GM19025 (cell line): ENCODE measurements around the gene CDPF1.
"Not testable (repeated sequence)": the region's sequence is repeated elsewhere in the genome, so short reads cannot be mapped to it uniquely, and the experiment has no call there.

Experiments
- ATAC-seq: cut with Tn5 transposase; IDR thresholded peaks from one replicate; pipeline ENCODE4 v1.9.1; 2021; ENCODE audit warnings: mild to moderate bottlenecking, low read depth, moderate library complexity; ENCODE audit not compliant: unreplicated experiment

CDPF1 gene

DNA sequence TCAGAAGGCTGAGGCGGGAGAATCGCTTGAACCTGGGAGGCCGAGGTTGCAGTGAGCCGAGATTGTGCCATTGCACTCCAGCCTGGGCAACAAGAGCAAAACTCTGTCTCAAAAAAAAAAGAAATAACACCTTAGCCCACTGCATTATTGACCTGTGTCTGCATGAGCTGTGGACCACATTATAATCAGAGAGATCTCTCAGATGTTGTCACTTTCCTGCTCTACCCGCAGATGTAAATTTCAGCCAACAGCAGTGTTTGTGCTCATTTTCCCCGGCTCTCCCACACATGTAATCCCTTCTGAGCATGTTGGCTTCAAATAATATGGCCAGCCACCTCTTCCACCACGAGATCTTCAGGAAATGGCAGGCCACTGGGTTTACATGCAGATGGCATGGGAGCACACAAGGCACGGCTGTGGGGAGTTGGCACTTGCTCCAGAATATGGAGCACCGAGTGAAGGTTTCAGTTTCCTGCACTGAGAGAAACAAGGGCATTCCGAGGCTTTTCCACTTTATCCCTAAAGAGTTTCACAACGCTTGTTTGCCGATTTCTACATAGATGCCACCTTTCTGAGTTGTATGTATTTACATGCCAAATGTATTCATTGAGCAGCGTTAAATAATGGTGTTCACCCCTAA, 19.7 kb downstream of the CDPF1 start:
- no peak for ATAC-seq

DNA sequence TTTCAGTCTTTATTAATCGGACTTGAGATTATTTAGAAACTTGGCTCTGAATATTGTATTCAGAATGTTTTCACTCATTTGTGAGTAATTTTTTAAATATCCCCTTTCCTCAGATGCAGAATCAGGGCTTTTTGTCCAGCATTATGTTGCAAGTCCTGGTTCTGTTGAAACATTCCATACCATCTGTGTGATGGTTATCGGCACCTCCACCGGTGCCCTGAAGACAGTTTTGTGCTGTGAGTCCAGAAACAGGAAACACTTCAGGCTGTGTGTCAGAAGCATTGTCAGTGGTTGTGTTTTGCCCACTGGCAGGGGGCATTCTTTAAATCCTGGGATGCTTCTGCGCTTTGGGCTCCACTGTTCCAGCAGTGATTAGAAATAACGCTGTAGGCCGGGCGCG, 20.4 kb downstream of the CDPF1 start:
- no peak for ATAC-seq

DNA sequence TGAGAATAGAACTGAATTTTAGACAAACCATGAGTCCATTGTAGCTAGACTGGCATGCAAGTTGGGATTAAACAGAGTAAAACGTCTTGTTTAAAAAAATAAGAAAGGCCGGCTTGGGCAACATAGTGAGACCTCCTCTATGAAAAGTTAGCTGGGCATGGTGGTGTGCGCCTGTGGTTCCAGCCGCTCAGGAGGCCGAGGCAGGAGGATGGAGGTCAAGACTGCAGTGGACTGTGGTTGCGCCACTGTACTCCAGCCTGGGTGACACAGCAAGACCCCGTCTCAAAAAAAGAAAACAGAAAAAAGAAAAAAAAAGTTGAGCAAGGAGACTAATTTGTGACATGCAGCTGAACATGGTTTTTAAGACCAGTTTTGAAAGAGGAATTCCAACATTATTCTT, 23.5 kb downstream of the CDPF1 start:
- no peak for ATAC-seq

DNA sequence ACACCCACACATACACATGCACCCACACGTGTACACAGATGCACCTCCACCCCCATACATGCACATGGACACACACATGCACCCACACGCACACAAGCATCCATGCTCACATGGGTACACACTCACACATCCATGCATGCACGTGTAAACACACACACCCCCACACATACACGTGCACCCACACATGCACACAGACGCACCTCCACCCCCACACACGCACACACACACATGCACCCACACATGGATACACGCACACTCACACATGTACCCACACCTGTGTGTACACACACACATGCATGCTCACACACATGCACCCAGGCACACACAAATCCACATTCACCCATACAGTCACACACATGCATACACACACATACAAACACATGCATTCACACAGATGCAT, 24.5 kb downstream of the CDPF1 start:
- no peak for ATAC-seq

DNA sequence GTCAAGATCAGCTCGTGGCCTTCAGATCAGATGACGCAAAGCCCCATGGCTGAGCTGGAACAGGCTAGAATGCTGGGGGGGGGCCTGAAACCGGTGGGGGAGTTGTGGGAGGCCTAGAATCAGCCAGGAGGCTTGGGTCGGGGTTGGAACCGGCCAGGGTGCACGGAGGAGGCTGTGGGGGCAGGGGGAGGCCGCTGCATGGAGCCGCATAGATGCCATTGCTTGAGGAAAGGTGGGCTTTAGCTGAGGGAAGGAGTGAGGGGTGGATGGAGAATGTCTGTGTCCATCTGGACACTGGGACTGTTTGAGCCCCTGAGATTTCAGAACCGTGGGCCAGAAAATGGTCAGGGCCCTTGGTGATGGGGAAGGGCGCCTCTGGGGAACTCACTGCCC, 25.2 kb downstream of the CDPF1 start:
- no peak for ATAC-seq

DNA sequence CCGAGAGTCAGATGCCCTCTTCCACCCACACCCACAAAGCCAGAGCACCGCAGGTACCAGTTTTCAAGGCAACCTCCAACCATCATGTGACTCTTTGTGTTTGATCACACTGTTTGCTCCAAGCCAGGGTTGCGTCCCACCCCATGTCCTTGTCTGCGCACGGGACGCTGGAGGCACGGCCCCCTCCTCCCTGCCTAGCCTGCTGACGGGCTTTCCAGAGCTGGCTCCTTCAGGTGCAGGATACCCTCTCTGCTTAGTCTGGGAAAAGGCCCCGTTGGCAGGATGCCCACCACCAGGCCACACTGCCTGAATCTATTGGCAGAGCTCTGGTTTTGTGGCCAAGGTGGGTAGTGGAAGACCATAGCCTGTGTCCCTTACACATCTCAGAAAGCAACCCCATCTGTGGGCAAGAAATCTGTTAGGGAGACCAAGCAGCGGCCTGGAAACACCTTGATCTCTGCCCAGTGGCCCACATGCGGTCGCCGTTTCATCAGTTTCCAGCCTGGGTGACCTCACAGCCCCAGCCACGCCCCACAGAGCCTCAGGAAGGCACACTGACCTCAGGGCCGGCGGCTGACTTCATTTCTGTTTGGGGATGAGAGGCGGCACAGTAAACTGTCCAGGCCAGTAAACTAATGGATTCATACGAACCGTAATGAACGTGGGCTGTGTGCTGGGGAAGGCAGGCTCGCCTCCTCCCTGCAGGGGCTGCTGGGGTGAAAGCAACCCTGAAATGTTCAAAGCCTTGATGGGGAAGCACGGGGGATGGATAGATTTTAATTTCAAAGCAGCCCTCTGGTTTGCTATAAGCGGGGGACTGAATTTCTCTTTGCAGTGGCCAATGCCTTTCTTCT, 25.8 kb downstream of the CDPF1 start:
- ATAC-seq = no peak

DNA sequence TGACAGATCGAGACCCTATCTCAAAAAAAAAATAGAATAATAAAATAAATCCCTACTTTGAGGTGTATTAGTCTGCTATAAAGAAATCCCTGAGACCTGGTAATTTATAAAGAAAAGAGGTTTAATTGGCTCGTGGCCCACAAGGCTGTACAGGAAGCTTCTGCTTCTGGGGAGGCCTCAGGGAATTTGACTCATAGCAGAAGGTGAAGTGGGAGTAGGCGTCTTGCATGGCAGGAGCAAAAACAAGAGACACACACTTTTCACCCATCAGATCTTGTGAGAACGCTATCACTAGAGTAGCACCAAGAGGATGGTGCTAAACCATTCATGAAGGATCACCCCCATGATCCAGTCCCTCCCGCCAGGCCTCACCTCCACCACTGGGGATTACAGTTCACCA, 29.2 kb downstream of the CDPF1 start:
- no peak for ATAC-seq

DNA sequence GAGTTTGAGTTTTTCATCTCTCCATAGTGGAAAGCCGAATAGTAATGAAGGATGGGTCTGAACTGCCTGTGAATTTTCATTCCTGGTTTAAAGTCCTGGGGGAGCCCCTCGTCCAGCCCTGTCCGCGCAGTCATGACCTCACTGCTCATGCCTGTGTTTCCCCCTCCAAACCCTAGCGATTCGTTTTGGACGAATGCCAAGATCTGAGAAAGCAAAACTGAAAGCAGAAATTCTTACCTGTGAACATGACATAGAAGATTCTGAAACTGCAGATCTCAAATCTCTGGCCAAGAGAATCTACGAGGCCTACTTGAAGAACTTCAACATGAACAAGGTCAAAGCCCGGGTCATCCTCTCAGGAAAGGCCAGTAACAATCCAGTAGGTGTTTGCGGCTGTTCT, 30.5 kb downstream of the CDPF1 start:
- ATAC-seq = no peak

DNA sequence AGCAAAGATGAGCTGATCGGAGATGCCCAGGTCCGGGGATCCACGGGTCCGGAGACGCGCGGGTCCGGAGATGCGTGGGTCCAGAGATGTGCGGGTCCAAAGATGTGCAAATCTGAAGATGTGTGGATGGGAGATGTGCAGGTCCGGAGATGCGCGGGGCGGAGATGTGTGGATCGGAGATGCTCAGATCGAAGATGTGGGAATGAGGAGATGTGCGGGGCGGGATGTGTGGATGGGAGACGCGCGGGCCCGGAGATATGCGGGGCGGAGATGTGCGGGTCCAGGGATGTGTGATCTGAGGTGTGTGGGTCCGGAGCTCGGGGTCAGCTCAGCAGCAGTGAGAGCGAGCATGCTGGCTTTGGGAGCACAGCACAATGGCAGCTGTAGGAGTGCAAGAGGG, 35.5 kb downstream of the CDPF1 start:
- no peak for ATAC-seq

DNA sequence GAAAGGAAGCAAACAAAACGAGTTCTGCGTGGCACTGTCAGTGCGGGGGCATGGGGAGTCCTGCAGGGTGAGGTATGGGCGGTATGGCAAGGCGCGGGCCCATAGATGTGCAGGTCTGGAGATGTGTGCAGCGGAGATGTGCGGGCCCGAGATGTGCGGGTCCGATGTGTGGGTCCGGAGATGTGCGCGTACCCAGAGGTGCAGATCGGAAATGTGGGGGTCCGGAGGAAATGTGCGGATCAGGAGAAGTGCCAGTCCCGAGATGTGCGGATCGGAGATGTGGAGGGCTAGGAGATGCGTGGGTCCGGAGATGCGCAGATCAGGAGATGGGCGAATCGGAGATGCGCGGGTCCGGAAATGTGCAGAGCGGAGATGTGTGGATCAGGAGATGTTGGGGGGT, 35.9 kb downstream of the CDPF1 start:
- no peak for ATAC-seq

DNA sequence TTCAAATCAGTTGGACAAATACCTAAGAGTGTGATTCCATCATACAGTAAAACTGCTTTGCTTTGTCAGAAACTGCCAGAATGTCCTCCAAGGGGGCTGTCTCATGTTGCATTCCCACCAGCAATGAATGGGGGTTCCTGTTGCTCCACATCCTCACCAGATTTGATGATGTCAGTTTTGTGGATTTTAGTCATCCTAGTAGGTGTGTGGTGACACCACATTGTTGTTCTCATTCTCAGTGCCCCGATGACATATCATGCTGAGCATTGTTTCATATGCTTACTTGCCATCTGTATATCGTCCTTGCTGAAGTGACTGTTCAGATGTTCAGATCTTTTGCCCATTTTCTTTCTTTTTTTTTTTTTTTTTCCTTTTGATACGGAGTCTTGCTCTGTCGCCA, 37.0 kb downstream of the CDPF1 start:
- ATAC-seq = no peak

DNA sequence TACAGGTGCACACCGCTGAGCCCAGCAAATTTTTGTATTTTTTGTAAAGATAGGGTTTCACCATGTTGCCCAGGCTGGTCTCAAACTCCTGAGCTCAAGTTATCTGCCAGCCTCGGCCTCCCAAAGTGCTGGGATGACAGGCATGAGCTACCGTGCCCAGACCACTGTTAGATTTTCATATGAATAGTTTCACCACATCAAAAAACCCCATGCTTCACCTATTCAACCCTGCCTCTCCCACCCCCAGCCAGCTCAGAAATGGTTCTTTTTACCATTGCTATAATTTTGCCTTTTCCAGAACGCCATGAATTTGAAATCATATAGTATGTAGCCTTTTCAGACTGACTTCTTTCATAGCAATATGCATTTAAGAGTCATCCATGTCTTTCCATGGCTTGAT, 37.9 kb downstream of the CDPF1 start:
- no peak for ATAC-seq

DNA sequence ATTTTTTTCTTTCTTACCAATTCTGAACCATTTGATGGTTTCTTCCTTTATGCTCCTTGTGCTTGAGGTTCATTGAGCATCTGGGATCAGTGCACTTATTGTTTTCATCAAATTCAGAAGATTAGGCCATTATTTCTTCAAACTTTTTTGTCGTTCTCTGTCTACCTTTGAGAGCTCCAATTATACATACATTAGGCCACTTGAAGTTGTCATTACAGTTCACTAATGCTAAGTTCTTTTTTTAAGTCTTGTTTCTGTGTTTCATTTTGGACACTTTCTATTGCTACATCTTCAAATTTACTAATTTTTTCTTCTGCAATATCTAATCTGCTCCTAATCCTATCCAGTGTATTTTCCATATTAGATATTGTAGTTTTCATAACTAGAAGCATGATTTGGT, 40.8 kb downstream of the CDPF1 start:
- no peak for ATAC-seq

DNA sequence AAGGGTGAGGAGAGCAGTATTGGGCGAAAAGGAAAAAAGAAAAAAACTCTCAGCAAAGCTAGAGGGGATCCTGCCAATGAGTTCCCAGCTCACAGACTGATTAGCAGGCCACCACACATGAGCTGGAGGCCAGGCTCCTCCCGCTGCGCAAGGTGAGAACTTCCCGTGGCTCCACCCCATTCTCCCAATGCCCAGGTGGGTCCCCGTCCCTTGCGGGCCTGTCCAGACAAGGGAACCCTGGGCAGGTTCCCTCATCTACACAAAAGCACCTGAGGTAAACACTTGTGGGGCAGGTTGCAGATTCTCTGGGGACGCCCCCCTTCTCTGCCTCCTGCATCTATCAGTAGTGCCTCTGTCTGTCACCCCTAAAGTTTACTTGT, 46.5 kb downstream of the CDPF1 start:
- ATAC-seq = no peak

DNA sequence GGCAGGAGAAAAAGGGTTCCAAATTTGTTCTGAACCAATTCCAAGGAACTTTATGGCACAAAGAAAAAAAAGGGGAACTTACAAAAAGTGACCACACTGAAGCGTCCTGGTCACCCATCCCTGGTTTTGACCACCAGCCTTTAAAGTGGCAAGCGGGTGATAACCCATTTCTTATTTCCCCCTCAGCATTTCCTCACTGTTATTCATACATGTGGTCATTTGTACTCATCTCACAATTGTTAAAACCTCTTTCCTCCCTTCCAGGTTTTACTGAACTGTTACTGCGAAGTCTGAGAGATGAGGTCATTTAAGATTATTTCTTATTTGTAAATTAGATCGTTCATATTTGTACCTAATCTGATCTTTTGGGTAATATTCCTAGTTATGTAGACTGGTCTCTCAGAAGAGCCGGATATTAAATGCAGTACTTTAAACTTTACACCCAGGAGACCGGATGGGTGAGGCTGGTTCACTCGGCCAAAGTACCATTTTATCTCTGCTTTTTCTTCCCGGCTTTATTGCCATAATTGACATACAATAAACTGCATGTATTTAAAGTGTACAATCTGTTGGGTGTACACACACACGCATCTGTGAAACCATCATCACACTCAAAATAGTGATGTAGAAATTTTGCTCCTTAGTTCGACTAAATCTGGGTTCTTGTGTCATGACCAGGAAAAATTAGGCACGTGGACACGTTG, 47.0 kb downstream of the CDPF1 start:
- ATAC-seq = no peak

DNA sequence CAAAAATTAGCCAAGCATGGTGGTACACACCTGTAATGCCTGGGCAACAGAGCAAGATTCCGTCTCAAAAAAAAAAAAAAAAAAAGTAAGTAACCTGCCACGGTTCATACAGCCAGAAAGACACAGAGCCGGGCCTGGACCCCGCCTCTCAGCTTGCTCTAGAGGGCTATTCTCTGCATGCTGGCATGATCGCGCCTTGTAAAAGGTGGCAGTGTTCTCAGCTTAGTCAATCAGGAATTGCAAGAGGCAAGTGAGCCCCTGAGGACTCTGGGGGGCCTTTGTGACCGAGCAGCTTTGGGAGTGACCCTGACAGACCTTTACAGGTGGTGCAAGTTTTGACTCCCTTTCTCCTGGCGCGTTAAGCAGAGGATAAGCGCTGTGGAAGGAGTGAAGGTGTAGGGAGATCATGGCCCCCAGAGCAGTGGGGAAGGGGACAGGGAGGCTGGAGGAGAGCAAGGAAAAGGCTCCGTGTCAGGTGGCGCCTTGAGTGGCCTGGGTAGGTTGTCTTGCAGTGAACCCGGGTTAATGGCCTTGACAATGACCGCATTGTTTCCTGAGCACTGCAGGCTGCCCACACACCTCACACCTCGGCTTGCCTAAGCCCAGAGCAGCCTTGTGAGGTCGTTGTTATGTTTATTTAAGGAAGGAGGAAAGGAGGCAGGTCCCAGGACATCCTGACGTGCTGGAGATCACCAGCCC, 48.9 kb downstream of the CDPF1 start:
- ATAC-seq = no peak

DNA sequence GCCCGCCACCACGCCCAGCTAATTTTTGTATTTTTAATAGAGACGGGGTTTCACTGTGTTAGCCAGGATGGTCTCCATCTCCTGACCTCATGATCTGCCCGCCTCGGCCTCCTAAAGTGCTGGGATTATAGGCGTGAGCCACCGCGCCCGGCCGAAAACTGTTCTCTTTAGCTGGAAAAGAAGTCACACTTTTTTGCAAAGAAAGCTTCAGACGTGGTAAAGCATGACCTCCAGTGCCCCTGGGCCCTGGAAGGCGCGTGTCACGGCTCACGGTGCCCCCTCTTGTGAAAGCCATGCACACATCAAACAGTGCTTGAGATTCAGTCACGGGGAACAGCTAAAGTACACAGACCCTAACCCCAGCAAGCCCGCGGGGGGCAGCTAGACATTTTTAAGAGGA, 51.3 kb downstream of the CDPF1 start:
- ATAC-seq = not testable (repeated sequence)

DNA sequence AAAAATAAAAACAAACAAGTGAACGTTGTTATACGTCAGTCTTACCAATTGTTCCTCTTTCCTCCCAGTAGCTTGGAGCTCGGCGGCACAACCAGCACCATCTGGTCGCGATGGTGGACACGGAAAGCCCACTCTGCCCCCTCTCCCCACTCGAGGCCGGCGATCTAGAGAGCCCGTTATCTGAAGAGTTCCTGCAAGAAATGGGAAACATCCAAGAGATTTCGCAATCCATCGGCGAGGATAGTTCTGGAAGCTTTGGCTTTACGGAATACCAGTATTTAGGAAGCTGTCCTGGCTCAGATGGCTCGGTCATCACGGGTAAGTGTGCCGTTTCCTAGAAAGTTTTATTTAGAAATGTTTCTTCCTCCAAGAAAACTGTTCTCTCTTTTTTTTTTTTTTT, 51.8 kb downstream of the CDPF1 start:
- ATAC-seq = no peak

DNA sequence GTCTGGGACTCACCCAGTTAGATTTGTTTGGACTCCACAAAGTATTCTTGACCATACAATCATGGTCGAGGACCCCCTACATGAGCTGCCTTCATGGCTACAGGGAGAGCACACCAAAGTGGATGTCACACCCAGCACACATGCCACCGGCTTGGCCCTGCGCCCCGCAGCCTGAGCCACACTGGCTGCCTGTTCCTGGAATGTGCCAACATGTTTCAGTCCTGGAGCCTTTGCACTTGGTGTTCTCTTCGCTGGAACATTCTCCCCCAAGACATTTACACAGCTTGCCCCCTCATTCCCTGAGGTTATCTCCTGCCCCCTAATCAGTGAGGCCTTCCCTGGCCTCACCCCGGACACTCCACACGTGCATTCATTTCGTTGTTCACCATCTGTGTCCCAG, 53.8 kb downstream of the CDPF1 start:
- no peak for ATAC-seq

DNA sequence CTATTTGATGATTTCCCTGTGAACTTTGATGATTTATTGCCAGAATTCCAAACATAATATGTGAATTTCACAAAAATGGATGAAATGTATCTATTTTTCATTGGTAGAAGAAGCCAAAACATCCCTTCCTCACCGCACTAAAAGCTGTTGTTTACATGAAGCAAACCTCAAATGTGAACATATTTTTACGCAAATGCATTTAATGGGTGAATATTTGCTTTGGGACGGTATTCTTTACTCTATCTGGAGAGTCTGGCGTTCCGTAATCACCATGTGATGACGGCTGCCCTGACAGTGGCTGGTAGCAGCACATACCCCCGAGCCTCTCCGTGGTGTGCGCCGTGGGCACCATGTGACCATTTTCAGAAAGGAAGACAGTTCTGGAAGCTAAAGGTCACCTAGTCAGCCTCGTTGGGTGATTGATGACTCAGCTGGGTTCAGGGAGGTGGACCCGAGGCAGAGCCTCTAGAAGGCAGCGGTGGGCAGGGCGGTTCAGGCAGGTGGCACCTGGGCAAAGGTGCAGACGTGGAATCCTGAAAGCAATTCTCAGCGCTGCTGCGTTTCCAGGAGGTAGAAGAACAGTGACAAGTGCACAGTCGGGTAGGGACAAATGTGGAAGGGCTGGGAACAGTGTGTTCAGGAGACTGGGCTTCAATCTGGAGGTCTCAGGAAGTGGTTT, 54.5 kb downstream of the CDPF1 start:
- no peak for ATAC-seq
